Muscle of back (tissue), 13 donors: ENCODE results near the gene SERPINE2. TPM values are rescaled to one million over a fixed set of nuclear protein-coding genes. Genes with fewer than 3 reads are reported as not detected.

Experiments used
- DNase-seq, 3 donors: peaks; one replicate each; pipeline versions ENCODE4 v3.0.0 to v3.0.0-alpha.2; 2013
- long read RNA-seq, 9 donors: transcript quantifications; one replicate each; lab custom pipeline, GENCODE V29; 2026
- polyA plus RNA-seq, 10 donors: library from polyadenylated mRNA; unstranded; fragments of 120-200 nt; gene quantifications; one replicate each; pipeline ENCODE4 v1.2.1, GENCODE V29; 2013; ENCODE audit not compliant: insufficient read length in 10 of 10

The SERPINE2 gene, protein sequence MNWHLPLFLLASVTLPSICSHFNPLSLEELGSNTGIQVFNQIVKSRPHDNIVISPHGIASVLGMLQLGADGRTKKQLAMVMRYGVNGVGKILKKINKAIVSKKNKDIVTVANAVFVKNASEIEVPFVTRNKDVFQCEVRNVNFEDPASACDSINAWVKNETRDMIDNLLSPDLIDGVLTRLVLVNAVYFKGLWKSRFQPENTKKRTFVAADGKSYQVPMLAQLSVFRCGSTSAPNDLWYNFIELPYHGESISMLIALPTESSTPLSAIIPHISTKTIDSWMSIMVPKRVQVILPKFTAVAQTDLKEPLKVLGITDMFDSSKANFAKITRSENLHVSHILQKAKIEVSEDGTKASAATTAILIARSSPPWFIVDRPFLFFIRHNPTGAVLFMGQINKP
- 100 to 1,000 TPM in 6 of 10 donors, 10 to 100 TPM in 4; 71.1 to 127 (median 101) TPM for polyA plus RNA-seq
- long read RNA-seq, donor 1, full-length matches to known transcripts: 13 of 72 reads
- long read RNA-seq, donor 1, partial matches to known transcripts: 59 of 72 reads
- long read RNA-seq, donor 1, other reads (novel, unspliced or antisense): 0 of 72 reads
- long read RNA-seq, donor 2, transcript SERPINE2-202 (9 exons, 2,161 nt): major isoform, 12 of 66 reads
- long read RNA-seq, donor 2, partial matches to known transcripts: 51 of 66 reads
- long read RNA-seq, donor 2, other reads (novel, unspliced or antisense): 0 of 66 reads
- long read RNA-seq, donor 3: 0 reads
- long read RNA-seq, donor 4, transcript SERPINE2-202 (9 exons, 2,161 nt): major isoform, 8 of 59 reads
- long read RNA-seq, donor 4, partial matches to known transcripts: 49 of 59 reads
- long read RNA-seq, donor 4, other reads (novel, unspliced or antisense): 0 of 59 reads
- long read RNA-seq, donor 5, full-length matches to known transcripts: 22 of 94 reads
- long read RNA-seq, donor 5, partial matches to known transcripts: 72 of 94 reads
- long read RNA-seq, donor 5, other reads (novel, unspliced or antisense): 0 of 94 reads
- long read RNA-seq, donor 6, full-length matches to known transcripts: 20 of 111 reads
- long read RNA-seq, donor 6, partial matches to known transcripts: 91 of 111 reads
- long read RNA-seq, donor 6, other reads (novel, unspliced or antisense): 0 of 111 reads
- long read RNA-seq, donor 7, full-length matches to known transcripts: 20 of 98 reads
- long read RNA-seq, donor 7, partial matches to known transcripts: 78 of 98 reads
- long read RNA-seq, donor 7, other reads (novel, unspliced or antisense): 0 of 98 reads
- long read RNA-seq, donor 8, transcript SERPINE2-202 (9 exons, 2,161 nt): major isoform, 17 of 27 reads
- long read RNA-seq, donor 8, partial matches to known transcripts: 6 of 27 reads
- long read RNA-seq, donor 8, other reads (novel, unspliced or antisense): 0 of 27 reads
- long read RNA-seq, donor 9, partial matches to known transcripts: 0 of 1 reads
- long read RNA-seq, donor 9, other reads (novel, unspliced or antisense): 0 of 1 reads

DNA sequence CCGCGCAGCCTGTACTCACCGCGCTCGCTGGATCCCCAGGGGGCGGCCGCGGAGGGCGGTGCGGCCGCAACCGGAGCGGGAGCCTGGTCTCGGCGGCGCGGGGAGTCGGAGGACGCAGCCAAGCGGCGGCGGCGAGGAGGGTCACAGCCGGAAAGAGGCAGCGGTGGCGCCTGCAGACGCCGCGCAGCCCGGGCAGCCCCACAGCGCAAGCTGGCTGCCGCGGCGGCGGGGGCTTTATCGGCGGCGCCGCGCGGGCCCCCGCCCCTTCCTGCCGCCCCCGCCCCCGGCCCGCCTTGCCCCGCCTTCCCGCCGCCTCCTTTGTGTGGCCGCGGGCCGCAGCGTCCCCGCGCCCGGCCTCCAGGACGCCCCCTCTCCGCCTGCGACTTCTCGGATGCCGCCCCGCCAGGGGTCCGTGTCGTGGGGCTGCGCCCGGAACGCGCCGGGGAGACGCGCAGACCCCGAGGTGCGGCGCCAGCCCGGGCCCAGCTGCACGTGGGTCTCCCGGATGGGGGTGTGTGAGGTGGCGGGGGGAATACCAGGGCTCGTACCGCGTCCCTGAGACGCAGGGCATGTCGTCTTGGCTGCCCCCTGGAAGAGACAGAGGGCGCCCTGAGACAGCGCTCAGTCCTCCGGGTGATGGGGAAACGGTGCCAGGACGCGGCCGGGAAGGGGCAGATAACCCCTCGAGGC is at the start of gene SERPINE2:
TSS of gene SERPINE2 (minus strand) at position 207 of the 690 bp plus-strand sequence. CDS start 37,386 bp downstream, outside the sequence.
- DNase-seq: peak; percentile 61 to 90 (median 68)

- peak in 1 of 3 donors; percentile 88 for DNase-seq
Measured at GRCh38 chr2:224086226-224086914, 47.3 kb upstream of the SERPINE2 start.

DNA sequence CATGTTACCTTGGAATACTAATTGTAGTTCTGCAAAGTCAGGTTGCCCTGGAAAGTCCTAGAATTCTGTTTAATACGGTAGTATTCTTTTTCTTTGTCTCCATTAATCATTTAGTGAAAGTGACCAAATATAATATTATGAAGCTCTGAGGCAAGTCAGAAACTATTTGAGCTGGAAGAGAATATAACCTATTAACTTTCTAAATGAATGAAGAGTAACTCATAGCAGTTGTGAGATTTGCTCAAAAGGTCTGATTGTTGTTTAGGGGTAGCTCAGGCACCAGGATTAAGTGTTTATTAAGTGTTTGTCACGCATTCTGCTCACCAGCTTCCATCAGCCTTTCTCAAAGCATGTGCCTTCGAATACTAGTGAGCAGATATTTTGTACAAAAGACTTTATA is 46.7 kb upstream of the SERPINE2 start:
- DNase-seq: no peak

DNA sequence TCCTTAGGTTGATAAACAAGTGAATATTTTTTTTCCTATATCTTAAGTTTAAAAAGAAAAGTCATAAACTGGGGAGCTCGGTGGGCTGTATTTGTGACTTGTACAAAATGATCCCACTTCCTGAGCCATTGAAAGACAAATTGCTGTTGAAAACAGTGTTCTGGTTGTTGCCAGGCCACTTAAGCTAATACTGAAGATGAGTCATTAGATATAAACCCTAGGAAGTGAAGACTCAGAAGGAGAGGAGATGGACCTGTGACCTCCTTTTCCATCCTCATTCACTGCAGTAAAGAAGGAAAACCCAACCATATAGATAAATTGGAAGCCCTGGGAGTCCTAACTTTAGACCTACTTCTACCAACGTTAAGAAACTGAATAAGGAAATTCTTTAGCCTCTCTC is 46.2 kb upstream of the SERPINE2 start:
- DNase-seq: no peak

- no peak for DNase-seq
Measured at GRCh38 chr2:224084266-224084892, 45.3 kb upstream of the SERPINE2 start.

- DNase-seq: no peak
Measured at GRCh38 chr2:224083638-224084037, 44.6 kb upstream of the SERPINE2 start.

DNA sequence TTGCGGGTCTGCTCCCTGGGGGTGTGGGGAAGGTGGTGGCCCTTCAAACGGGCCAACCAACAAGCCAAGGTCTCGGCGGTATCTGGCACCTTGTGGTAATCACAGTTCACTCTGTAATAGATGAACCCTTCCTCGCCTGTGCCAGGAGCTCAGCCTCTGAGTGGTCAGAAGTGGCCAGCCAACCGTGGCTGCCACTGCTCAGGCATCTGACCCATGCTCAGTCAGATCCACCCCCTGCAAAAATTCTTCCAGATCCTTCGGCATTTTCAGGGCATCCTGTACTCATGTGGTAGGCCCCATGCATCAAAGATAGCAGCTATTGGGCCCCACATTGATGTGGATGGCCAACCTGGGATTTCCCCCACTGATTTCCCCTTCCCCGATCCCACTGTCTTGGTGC is 39.6 kb upstream of the SERPINE2 start:
- DNase-seq: no peak

GRCh38 chr2:224077773-224078507 is 38.9 kb upstream of the SERPINE2 start:
- DNase-seq: peak in 1 of 3 donors; percentile 37

GRCh38 chr2:224075588-224075987 is 36.5 kb upstream of the SERPINE2 start:
- no peak for DNase-seq

DNA sequence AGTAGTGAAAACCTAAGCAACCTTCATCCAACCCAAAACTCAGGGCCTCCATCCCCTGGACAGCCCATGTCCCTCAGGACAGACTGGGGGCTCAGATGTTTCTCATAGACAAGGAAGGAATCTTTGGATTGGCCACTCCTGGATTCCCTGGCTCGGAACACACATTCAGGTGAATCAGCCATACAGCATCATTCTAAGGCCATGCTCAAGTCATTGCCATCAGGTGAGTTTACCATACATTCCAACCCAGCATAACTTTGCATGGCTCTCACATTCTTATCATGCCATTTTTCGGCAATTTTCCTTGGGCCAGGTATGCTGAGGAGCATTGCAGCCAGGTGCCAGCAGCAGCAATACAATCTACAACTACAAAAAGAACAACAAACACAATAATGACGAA is 34.6 kb upstream of the SERPINE2 start:
- DNase-seq: no peak

DNA sequence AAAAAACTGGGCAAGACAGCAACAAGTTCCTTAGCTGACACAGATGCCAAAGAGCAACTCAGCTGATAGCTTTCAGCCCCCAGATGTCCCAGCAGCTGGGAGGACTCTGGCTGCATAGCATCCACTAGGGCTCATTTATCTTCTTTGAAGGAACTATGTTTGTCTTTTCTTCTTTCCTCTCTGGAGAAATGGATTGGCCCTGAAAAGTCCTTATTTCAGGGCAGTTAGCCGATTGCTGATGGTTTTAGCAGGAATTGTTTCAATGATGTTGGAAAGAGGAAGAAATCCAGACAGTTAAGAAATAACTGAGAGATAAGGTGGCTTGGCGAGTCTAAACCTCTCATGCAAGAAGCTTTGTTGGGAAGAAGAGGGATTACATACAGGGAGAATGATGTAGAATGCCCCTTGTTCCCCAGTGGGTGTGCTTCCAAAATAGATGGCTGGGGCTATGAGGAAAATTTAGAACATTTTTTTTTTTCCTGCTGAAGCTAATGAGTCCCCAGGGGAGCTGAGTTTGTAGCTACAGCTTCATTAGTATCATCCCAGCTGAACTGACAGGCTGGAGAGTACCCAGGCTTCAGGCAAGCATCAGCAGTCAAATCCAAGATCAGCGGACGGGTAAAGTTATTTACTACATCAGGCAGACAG is 33.6 kb upstream of the SERPINE2 start:
- peak; percentile 69 to 93 (median 85) for DNase-seq

- peak in 2 of 3 donors; percentile 36 to 50 for DNase-seq
Measured at GRCh38 chr2:224069172-224069571, 30.1 kb upstream of the SERPINE2 start.

DNA sequence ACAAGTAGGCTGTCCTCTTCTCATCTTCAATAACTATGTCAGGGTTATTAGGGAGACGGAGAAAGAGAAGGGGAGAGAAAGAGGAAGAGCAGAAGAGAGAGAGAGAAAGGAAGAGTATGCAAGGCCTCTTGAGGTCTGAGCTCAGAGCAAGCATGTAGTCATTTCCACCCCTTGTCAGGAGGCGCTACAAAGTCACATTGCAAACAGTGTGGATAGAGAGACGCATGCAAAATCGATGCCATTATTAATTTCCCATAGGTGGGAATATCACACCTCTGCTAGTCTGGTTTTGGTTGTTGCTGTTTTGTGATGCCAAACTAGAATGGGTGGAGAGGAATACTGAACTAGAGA is 24.2 kb upstream of the SERPINE2 start:
- DNase-seq: no peak

GRCh38 chr2:224062481-224063297 is 23.6 kb upstream of the SERPINE2 start:
- peak in 1 of 3 donors; percentile 70 for DNase-seq

GRCh38 chr2:224060783-224061482 is 21.8 kb upstream of the SERPINE2 start:
- no peak for DNase-seq

GRCh38 chr2:224059178-224059577 is 20.1 kb upstream of the SERPINE2 start:
- no peak for DNase-seq
